Measurements from ENCODE around the gene ALDH1A1.

The ALDH1A1 gene

DNA sequence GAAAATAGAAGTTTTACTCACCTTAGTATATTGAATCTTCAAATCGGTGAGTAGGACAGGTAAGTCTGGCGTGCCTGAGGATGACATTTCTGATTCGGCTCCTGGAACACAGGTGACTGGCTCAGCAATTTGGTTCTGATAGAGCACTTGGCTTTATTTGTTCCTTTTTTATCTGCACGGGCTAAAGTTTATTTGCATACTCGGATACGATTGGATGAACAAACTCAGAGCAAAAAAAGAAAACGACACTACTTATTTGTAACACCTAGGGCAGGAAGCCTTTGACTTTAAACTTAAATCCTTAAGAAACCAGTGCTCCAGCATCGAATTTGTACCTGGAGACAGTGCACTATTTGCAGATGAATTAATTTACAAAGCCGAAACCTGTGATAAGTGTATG, at the start of gene ALDH1A1:
ALDH1A1 (minus strand) TSS at position 140 of the 400 bp plus-strand sequence; CDS start at position 87, 53 bp downstream.
- Histone ChIP-seq H3K4me3 (replicated peaks; ENCODE audit: low read depth, low read length) (no peak within 1 kb of the TSS), H3K36me3 (ENCODE audit: control insufficient read depth, insufficient read depth, low read length) (no peaks in the 10 kb centered on the region), H3K27me3 (replicated peaks; ENCODE audit: control insufficient read depth, insufficient read depth, low read length) (no peaks in the 10 kb centered on the region)
- DNase-seq (ENCODE audit: extremely low read depth, insufficient read length) = no peak
- TF ChIP-seq, protein P1, sequence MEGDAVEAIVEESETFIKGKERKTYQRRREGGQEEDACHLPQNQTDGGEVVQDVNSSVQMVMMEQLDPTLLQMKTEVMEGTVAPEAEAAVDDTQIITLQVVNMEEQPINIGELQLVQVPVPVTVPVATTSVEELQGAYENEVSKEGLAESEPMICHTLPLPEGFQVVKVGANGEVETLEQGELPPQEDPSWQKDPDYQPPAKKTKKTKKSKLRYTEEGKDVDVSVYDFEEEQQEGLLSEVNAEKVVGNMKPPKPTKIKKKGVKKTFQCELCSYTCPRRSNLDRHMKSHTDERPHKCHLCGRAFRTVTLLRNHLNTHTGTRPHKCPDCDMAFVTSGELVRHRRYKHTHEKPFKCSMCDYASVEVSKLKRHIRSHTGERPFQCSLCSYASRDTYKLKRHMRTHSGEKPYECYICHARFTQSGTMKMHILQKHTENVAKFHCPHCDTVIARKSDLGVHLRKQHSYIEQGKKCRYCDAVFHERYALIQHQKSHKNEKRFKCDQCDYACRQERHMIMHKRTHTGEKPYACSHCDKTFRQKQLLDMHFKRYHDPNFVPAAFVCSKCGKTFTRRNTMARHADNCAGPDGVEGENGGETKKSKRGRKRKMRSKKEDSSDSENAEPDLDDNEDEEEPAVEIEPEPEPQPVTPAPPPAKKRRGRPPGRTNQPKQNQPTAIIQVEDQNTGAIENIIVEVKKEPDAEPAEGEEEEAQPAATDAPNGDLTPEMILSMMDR (IDR thresholded peaks at IDR 0.05; ENCODE audit: insufficient read depth, low read length, poor library complexity, severe bottlenecking) = no peak

DNA sequence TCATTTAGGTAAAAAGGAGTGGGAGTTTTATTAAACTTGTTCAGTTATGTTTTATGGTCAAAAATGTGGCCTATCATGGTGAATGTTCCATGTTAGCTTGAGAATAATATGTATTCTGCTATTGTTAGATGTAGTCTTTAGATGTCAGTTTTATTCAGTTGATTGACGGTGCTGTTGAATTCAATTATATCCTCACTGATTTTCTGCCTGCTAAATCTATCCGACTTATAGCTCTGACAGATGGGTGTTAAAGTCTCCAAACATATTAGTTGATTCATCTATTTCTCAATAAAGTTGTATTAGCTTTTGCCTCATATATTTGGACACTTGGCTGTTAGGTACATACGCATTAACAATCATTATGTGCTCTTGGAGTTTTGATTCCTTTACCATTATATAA, 49.0 kb upstream of the ALDH1A1 start:
- no peak overlapping the region for H3K4me3 ChIP-seq (replicated peaks; ENCODE audit: low read depth, low read length)
- H3K27me3 ChIP-seq (replicated peaks; ENCODE audit: control insufficient read depth, insufficient read depth, low read length) = no peaks in the 10 kb centered on the region
- DNase-seq (ENCODE audit: extremely low read depth, insufficient read length) = no peak
- TF ChIP-seq, protein P1 (IDR thresholded peaks at IDR 0.05; ENCODE audit: insufficient read depth, low read length, poor library complexity, severe bottlenecking) = no peak
- H3K36me3 ChIP-seq (ENCODE audit: control insufficient read depth, insufficient read depth, low read length) = no peaks in the 10 kb centered on the region

DNA sequence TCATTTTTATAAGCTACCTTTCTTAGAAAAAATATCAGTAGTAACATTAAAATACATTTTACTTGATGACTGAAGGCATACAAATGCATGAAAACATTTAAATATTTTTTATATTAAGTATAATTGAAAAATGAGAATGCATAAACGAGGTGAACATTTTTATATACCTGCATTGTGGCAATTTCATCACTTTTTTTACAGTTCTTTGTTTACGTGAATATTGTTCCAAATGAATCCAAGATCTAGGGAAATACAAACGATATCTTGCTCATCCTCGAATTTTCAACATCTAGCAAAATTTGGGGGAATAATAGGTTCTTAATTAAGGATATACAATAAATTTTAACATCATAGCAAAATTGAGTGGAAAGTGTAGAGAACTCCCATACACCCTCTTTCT, 45.5 kb upstream of the ALDH1A1 start:
- TF ChIP-seq, protein P1 (IDR thresholded peaks at IDR 0.05; ENCODE audit: insufficient read depth, low read length, poor library complexity, severe bottlenecking) = no peak
- Histone ChIP-seq H3K27me3 (replicated peaks; ENCODE audit: control insufficient read depth, insufficient read depth, low read length) (no peaks in the 10 kb centered on the region), H3K4me3 (replicated peaks; ENCODE audit: low read depth, low read length) (no peak overlapping the region), H3K36me3 (ENCODE audit: control insufficient read depth, insufficient read depth, low read length) (no peaks in the 10 kb centered on the region)
- no peak for DNase-seq (ENCODE audit: extremely low read depth, insufficient read length)

DNA sequence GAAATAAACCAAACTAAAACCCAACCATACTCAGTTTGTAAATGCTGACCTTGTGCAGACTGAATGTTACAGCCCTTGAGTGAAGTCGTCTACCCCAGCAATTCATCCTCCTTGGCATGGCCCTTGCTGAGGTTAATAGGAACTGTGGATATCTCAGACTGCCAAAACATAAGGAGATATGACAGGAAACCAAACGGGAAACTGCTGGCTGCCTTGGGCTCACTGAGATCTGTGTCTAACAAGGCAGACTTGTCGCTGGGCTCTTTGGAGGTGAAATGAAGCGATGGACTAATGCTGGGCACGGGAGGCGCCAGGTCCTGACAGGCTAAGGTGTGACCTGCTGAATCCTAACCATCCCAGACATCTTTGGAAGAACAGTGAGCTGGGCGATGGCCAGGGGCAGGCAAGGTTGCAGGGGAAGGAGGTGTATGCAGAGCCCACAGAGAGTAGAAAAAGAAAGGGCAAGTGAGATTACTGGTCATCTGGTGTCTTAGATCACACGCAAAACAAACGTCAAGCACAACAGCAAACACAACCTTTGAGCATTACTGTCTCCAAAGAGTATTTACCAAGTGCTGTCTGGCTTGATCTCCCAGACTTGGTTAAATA, 44.6 kb upstream of the ALDH1A1 start:
- Histone ChIP-seq H3K27me3 (replicated peaks; ENCODE audit: control insufficient read depth, insufficient read depth, low read length) (no peaks in the 10 kb centered on the region), H3K4me3 (replicated peaks; ENCODE audit: low read depth, low read length) (no peak overlapping the region), H3K36me3 (ENCODE audit: control insufficient read depth, insufficient read depth, low read length) (no peaks in the 10 kb centered on the region)
- no peak for DNase-seq (ENCODE audit: extremely low read depth, insufficient read length)
- TF ChIP-seq, protein P1 (IDR thresholded peaks at IDR 0.05; ENCODE audit: insufficient read depth, low read length, poor library complexity, severe bottlenecking) = no peak

DNA sequence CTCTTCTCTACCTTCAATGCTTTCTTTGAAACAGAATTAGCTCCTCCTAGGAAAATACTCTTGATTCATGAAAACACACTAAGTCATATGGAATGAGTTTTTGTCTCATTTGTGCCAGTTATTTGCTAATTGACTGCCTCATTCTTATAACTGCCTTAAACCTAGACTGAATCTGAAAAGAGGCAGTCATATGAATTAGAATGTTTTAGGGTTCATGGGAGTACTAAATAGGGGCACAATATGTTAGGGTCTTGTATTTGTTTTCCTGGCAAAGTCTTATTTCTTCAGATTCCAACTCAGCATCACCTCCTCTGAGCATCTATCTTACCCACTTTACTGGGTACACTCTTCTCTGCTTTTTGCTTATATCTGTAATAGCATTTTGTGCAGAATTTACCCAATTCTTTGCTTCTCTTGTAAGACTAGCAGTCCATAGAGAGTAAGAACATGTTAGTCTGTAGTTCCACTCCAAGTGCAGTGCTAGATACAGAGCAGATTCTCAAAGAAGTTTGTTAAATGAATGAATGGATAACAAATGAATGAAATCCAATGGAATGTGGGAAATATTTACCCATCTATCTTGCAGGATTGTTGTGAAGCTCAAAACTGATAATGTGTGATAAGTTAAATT, 43.9 kb upstream of the ALDH1A1 start:
- Histone ChIP-seq H3K4me3 (replicated peaks; ENCODE audit: low read depth, low read length) (no peak overlapping the region), H3K27me3 (replicated peaks; ENCODE audit: control insufficient read depth, insufficient read depth, low read length) (no peaks in the 10 kb centered on the region), H3K36me3 (ENCODE audit: control insufficient read depth, insufficient read depth, low read length) (no peaks in the 10 kb centered on the region)
- no peak for DNase-seq (ENCODE audit: extremely low read depth, insufficient read length)
- TF ChIP-seq, protein P1 (IDR thresholded peaks at IDR 0.05; ENCODE audit: insufficient read depth, low read length, poor library complexity, severe bottlenecking) = no peak
